HCT116 (cell line): ENCODE data around the gene APOBEC3G. TPM values are rescaled to one million over a fixed set of nuclear protein-coding genes. Genes with fewer than 3 reads are reported as not detected.

Experiments used
- ATAC-seq: fragments of 200-7000 bp; cut with Tn5 transposase; 2 replicates; pipeline ENCODE4 v1.9.1; 2020; ENCODE audit warnings: mild to moderate bottlenecking, moderate library complexity
- BruUV-seq: library from RNA; stranded (reverse); fragments of 400-500 nt; replicated peaks from 2 replicates; lab custom pipeline; 2021; lab: Mats Ljungman, UMichigan
- CTCF ChIA-PET: fragments of 300-600 bp; sonication (Branson Sonifier 250); formaldehyde crosslinking; loops from one replicate; lab custom pipeline; 2021; ENCODE audit warnings: antibody characterized with exemption; lab: Charles Lee
- POLR2A ChIA-PET: fragments of 300-600, 350-600 bp; sonication (Branson Sonifier 250); formaldehyde crosslinking; loops from one replicate; lab custom pipeline; 2021; ENCODE audit warnings: antibody characterized with exemption; lab: Charles Lee
- RAD21 ChIA-PET, 2 experiments: fragments of 300-600 bp; sonication (Branson Sonifier 250); formaldehyde crosslinking; loops; one replicate each; lab custom pipeline; 2023; ENCODE audit warnings: low total read pairs in 2 of 2; ENCODE audit not compliant: uncharacterized antibody in 2 of 2, unreplicated experiment in 2 of 2, low non-redundant PET in 1 of 2; lab: Charles Lee
- DNase-seq: peaks from one replicate; pipeline ENCODE4 v3.0.0-alpha.2; 2010; ENCODE audit warnings: low read depth, low spot score
- H2AFZ ChIP-seq: fragments of 200-600 bp; shearing (Covaris generic), sonication (generic); 2 replicates; pipeline ENCODE4 v1.6.1; 2017; ENCODE audit warnings: low read depth, mixed run types, mixed read lengths, antibody characterized with exemption, low read length; ENCODE audit not compliant: poor library complexity, severe bottlenecking
- H3K27ac ChIP-seq: 2 replicates; pipeline ENCODE4 v1.5.1; 2012; ENCODE audit warnings: low read depth, low read length
- H3K27me3 ChIP-seq: fragments of 200-600 bp; sonication (generic); 2 replicates; pipeline ENCODE4 v1.6.1; 2016; ENCODE audit warnings: mixed run types, low read length, mixed read lengths; ENCODE audit not compliant: insufficient read depth
- H3K36me3 ChIP-seq, 2 experiments: fragments of 200-500 bp in 1 of 2; fragments of 200-600 bp in 1 of 2; sonication (Bioruptor generic) in 1 of 2; sonication (generic) in 1 of 2; 2 replicates each; pipeline versions ENCODE4 v1.5.1 to v1.6.1; 2014 to 2016; ENCODE audit warnings: low read length in 2 of 2, inconsistent platforms in 1 of 2, mixed read lengths in 1 of 2, mixed run types in 1 of 2; ENCODE audit not compliant: insufficient read depth in 2 of 2, control insufficient read depth in 1 of 2
- H3K4me1 ChIP-seq, 2 experiments: fragments of 200-600 bp in 1 of 2; sonication (generic) in 1 of 2; 2 replicates each; pipeline versions ENCODE4 v1.5.1 to v1.6.1; 2012 to 2017; ENCODE audit warnings: low read length in 2 of 2, inconsistent platforms in 1 of 2, mild to moderate bottlenecking in 1 of 2, mixed read lengths in 1 of 2, mixed run types in 1 of 2, moderate library complexity in 1 of 2; ENCODE audit not compliant: insufficient read depth in 2 of 2, control insufficient read depth in 1 of 2
- H3K4me2 ChIP-seq: fragments of 200-600 bp; sonication (generic); 2 replicates; pipeline ENCODE4 v1.6.1; 2017; ENCODE audit warnings: mixed run types, low read length, mixed read lengths
- H3K4me3 ChIP-seq, 2 experiments: fragments of 200-600 bp in 1 of 2; sonication (generic) in 1 of 2; replicated peaks in 1 of 2; 2 replicates each; pipeline ENCODE4 v1.5.1; 2011 to 2016; ENCODE audit warnings: low read length in 2 of 2, control low read depth in 1 of 2, low read depth in 1 of 2, mild to moderate bottlenecking in 1 of 2, mixed read lengths in 1 of 2, mixed run types in 1 of 2
- H3K79me2 ChIP-seq: fragments of 200-600 bp; sonication (generic); 2 replicates; pipeline ENCODE4 v1.6.1; 2017; ENCODE audit warnings: mild to moderate bottlenecking, mixed run types, low read length, moderate library complexity, mixed read lengths; ENCODE audit not compliant: insufficient read depth
- H3K9ac ChIP-seq: fragments of 200-600 bp; sonication (generic); 2 replicates; pipeline ENCODE4 v1.6.1; 2016; ENCODE audit warnings: low read length, mixed read lengths
- H3K9me2 ChIP-seq: fragments of 200-600 bp; sonication (generic), shearing (Covaris generic); 2 replicates; pipeline ENCODE4 v1.6.1; 2017; ENCODE audit warnings: mixed run types, mild to moderate bottlenecking, moderate library complexity; ENCODE audit not compliant: insufficient read depth
- H3K9me3 ChIP-seq, 2 experiments: fragments of 200-500 bp in 1 of 2; fragments of 200-600 bp in 1 of 2; sonication (Bioruptor generic) in 1 of 2; sonication (generic) in 1 of 2; 2 replicates each; pipeline ENCODE4 v1.6.1; 2014 to 2017; ENCODE audit warnings: low read length in 2 of 2, mixed read lengths in 2 of 2, inconsistent platforms in 1 of 2, low read depth in 1 of 2, mild to moderate bottlenecking in 1 of 2, mixed run types in 1 of 2, moderate library complexity in 1 of 2; ENCODE audit not compliant: control insufficient read depth in 1 of 2, insufficient read depth in 1 of 2
- H4K20me1 ChIP-seq: fragments of 200-600 bp; sonication (generic), shearing (Covaris generic); 2 replicates; pipeline ENCODE4 v1.6.1; 2017; ENCODE audit warnings: mixed run types, mild to moderate bottlenecking, moderate library complexity; ENCODE audit not compliant: insufficient read depth
- CBX3 ChIP-seq: IDR thresholded peaks from 2 replicates; pipeline ENCODE4 v1.6.1; 2012; ENCODE audit warnings: low read depth
- MAX ChIP-seq: IDR thresholded peaks from 2 replicates; pipeline ENCODE4 v1.6.1; 2012
- SIN3A ChIP-seq: IDR thresholded peaks from 2 replicates; pipeline ENCODE4 v1.6.1; 2012; ENCODE audit warnings: low read depth
- ZBTB33 ChIP-seq: IDR thresholded peaks from 2 replicates; pipeline ENCODE4 v1.6.1; 2011; ENCODE audit warnings: mild to moderate bottlenecking, low read length, moderate library complexity; ENCODE audit not compliant: insufficient replicate concordance; ENCODE audit errors: extremely low read depth
- ZFX ChIP-seq: fragments of 450-650 bp; IDR thresholded peaks from 2 replicates; pipeline ENCODE4 v1.6.1; 2017
- intact Hi-C: fragments of 100-400 bp; cut with micrococcal nuclease; formaldehyde crosslinking; loops from 2 replicates; pipeline ENCODE4 v1.10.0; 2022
- total RNA-seq: library from RNA; stranded (reverse); gene quantifications from one replicate; pipeline ENCODE4 v1.2.1, GENCODE V29; 2021; ENCODE audit not compliant: unreplicated experiment

The APOBEC3G gene
- total RNA-seq, 1 experiment from 2014 or later: 0.71 TPM

- CTCF ChIA-PET: no interaction called here
- RAD21 ChIA-PET: no interaction called here
These were observed 55.2 kb downstream of the APOBEC3G start for GRCh38 chr22:39132281-39132680.

More at GRCh38 chr22:39132281-39132680, 55.2 kb downstream of the APOBEC3G start:
- H3K4me1 ChIP-seq: no peaks in the 10 kb centered on the region; a peak in 1 of 4 replicates
- TF ChIP-seq ZFX (no peak), ZBTB33 (no peak), SIN3A (no peak), MAX (no peak), CBX3 (no peak)
- TF ChIP-seq, all 23 proteins: peak for 0
- no peak for ATAC-seq
- no peak overlapping the region for H3K27ac ChIP-seq
- POLR2A ChIA-PET: no interaction called here
- no TSS peak for BruUV-seq
- no peaks in the 10 kb centered on the region for H3K79me2 ChIP-seq
- no peak overlapping the region for H3K9ac ChIP-seq
- H3K9me3 ChIP-seq: no peaks in the 10 kb centered on the region
- H3K4me2 ChIP-seq: no peak overlapping the region
- H3K27me3 ChIP-seq: no peaks in the 10 kb centered on the region
- intact Hi-C loops: no loop called here
- no peaks in the 10 kb centered on the region for H3K36me3 ChIP-seq
- H2AFZ ChIP-seq: no peak overlapping the region
- H3K4me3 ChIP-seq: no peak overlapping the region
- no peaks in the 10 kb centered on the region for H4K20me1 ChIP-seq
- no peak for DNase-seq
- no peaks in the 10 kb centered on the region for H3K9me2 ChIP-seq
